NCI-H82 treated with DMSO at 0.1 percent for 48 hours (cell line): Measurements from ENCODE around the gene LOX.
A peak's percentile ranks its signal among the peaks of the same experiment; 100 is the strongest.

ENCODE experiments used
- DNase-seq: peaks from one replicate; lab custom pipeline; 2025; ENCODE audit not compliant: unreplicated experiment; lab: John Stamatoyannopoulos, UW

Gene LOX, protein sequence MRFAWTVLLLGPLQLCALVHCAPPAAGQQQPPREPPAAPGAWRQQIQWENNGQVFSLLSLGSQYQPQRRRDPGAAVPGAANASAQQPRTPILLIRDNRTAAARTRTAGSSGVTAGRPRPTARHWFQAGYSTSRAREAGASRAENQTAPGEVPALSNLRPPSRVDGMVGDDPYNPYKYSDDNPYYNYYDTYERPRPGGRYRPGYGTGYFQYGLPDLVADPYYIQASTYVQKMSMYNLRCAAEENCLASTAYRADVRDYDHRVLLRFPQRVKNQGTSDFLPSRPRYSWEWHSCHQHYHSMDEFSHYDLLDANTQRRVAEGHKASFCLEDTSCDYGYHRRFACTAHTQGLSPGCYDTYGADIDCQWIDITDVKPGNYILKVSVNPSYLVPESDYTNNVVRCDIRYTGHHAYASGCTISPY

DNA sequence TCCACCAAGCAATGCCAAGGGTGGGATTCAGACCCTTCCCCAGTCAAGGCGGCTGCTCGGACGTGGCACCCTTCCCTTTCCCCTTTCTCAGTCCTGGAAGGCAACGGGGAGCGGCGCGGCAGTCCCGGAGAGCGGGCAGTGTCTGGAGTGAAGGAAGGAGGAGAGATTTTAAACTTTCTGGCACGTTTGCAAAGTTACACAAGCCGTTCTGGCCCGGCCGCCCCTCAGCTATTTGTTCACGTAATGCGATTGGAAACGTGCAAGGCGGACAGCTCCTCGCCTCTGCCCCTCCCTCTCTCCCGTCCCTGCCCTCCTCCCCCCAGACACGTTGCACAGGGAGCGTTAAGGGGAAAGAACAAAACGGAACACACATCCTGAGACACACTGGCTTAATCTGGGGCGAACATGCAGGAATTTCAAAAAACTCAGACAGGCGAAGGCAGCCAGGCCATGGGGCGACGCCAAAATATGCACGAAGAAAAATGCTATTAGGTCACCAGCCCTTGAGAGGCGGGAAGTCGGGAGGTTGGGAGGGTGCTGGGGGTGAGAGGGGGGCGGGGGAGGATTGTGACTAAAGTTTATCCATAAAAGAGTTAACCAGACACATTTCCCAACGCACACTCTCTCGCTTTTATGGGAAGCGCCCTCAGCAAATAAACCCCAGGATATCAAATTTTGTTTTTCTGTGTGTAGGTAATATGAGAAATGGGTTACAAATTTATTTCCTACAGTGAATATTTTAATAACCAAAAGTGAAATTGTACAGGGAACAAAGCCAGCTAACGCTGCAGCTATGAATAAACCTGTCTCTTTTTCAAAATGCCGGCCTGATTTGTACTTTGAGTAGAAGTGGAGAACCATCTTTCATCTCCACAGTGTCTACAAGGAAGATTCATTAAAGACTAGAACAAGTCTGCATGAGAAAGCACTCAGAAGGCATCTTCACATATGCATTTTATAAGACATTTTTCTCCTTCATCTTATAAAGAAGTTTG is at the start of gene LOX:
TSS of gene LOX (minus strand) at position 144 of the 995 bp plus-strand sequence. CDS start 274 bp downstream, outside the sequence.
- DNase-seq, result peak; percentile 40

DNA sequence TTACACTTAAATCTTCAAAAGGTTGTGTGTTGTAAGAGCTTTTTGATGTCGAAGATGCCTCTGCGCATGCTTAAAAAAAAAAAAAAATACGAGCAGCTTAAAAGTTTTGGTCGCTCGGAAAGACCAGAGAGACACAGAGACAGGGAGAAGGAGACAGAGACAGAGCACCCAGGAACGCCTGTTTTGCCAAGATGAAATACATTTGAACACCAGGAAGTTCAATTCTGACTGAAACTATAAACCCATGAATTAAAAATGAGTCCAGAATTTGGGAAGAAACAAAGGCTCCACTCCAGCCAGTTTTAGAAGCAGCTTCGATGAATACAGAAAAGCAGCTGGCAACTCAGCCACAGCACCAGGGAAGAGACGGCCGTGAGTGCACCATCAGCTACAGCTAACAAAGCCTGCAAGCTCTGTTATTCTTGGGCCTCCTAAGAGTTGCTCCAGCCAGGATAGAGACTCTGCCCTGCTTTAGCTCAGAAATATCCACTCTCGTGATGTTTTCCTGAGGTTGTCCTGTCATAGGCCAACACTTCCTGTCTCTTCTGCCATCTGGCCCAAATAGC is 48.8 kb upstream of the LOX start:
- no peak for DNase-seq

DNA sequence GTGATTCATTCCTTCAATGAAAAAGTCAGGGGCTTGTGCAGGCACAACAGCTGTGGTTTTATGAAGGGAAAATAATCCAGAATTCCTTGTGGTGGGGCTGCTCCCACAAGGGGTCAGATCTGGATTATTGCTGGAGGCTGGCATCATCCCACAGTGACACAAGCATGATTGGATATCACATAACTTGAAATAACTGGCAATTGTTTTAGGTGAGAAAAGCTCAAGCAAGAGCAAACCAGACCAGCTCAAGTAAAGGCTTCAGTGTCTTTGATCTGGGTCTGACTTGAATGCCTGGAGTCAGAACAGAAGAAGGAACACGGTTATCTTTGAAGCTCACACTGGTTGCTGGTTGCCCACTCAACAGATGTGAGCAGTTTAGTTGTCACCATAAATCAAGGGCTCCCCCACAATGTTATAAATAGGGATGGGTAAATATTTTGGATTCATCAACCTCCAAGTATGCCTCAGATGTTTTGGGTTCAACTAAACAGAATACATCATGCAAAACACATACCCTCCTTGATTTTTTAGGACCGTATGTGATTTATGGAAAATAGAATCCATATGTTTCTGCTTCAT is 48.2 kb upstream of the LOX start:
- no peak for DNase-seq

DNA sequence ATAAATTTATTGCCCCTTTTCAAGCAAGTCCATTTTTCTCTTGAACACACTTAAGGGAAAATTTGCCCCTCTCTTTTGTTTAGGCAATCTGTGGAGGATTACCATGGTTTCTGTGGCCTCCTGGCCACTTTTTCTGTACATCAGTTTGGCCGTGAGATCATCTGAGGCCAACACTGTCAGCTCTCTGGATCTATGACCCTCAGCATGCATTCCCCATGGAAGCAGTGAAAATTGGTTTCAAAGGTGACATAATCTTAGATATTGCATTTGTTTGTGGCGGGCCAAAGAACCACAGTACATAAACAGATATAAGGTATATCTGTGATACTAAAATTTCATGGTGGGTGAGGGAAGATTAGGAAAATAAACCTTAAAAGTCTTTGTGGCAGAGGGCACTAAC is 46.7 kb upstream of the LOX start:
- no peak for DNase-seq

DNA sequence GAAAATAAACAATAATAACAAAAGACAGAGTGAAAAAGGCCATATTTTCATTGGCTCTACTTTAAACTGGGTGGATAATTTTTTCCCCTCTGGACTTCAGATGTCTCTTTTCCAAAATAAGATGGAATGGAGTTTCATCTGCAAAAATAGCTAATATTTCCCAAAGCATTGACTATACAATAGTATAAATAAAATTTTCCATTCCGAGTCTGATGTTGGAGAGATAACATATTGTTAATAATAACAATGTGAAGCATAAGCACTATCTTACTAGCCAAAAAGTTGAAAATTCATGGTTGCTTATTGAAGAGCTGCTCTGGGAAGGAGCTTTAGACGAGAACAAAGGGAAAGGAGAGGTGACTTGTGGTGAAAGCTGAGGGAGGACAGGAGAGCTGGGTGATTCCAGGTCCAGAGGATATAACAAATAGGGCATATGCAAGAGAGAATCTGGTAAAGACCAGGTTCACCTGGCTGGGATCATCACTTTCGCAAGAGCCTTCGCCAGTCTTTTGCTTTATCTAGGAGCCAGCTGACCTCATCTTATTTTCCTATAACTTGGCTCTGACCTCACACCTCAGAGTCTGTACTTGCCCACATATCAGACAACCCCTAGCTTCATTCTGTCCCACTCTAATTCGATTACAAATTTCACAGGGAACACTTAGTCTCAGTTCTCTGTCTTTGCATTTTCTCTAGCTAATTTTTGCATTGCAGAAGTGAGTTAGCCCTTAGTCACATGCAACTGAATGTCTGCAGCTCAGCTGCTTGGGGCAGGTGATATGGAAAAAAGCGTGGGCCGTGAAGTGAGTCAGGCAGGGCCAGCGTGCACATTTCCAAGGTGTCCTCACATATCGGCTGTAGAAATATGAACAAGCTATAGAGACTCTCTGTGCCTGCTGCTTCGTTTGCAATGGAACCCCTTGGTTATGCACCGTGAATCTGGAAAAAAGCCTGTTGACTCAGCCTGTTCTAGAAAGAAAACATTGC is 43.7 kb upstream of the LOX start:
- no peak for DNase-seq

DNA sequence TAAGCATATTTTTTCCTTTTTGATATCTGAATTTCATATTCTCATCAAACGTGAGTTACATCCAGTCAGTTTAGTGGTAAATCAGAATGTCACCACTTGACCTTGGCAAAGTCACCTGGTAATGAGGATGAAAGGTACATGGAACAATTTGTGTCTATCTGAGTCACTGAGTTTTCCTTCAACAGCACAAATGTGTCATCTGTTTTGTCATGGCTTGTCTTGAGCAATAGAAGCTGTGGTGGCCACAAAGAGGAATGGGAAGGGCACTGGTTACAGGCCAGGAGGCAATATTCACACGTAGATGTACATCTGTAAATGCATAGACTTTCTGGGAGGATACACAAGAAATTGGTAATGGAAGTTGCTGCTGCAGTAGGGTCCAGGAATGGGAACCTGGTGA is 42.9 kb upstream of the LOX start:
- no peak for DNase-seq

DNA sequence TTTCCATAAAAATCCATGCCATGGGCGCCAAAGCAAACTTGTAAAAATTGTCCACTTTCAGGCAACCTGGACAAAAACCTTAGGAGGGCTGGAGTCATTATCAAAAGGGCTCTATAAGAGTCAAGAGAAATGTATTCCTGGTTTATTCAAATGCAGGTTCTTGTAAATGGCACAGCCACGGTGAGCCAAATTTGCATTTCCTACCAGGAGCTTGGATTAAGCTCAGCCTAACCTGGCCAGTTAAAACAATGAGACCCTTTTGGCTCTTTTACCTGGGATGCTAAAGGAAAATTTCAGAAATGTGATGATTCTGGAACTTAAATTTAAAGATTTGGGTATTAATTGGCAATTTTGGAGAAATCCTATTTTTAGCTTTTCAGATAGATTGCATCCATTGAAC is 42.4 kb upstream of the LOX start:
- no peak for DNase-seq

DNA sequence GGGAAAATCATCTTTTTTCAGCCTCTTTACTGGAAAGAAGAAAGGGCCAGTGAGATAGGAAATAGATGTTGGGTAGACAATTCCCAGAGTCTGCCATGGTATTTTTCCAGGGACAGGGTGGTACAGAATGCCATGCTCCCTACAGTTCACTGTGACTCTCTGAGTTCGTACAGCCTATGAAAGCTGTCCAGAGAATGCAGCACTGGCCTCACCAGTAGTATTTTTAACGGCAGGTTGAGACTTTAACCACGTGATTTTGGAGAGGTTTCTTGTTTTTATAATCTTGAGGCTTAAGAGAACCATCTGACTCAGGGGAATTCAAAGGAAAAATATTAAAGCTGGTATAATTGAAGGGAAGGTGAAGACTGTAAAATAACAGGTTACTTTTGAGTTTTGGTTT is 41.1 kb upstream of the LOX start:
- DNase-seq, result no peak

DNA sequence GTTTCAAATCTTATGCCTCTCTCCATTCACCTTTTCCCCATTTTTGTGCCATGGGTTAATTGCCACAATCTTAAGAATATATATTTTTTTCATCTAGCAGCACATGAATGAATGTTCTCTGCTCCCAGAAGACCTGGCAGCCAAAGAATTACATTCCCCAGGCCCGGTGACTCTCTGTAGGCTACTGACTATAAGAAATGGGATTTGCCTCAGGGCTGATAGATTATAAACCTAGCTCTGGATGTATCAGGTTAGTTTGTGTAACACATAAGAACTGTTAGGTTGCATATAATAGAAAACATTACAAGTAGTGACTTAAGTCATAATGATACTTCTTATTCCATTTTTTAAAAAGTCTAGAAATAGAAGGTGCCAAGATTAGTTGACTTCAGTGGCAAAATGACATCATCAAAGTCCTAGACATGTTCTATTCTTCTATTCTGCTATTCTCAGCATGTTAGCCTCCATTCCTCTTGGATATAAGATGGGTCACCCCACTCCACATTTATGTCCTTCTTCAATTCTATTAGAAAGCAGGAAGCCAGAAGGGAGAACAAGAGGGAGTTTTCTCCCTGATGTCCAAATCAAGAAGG is 40.4 kb upstream of the LOX start:
- DNase-seq, result no peak

DNA sequence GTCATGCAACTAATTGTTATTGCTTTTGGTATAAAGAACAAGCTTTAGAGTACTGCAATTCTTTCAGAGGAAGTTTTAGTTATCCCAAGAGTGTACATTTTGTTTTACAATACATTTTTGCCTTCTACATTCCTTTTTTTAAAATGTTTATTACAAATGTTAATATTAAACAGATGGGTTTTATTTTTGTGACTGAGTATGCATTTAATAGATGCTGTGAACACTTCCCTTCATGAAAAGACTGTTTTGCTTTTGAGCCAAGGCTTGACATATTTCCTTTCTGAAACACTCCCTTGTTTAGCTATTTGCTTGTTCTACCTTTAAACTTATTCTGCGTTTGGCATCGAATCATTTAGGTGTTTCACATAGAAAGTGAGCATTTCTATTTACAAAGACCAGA is 36.4 kb upstream of the LOX start:
- DNase-seq, result no peak

DNA sequence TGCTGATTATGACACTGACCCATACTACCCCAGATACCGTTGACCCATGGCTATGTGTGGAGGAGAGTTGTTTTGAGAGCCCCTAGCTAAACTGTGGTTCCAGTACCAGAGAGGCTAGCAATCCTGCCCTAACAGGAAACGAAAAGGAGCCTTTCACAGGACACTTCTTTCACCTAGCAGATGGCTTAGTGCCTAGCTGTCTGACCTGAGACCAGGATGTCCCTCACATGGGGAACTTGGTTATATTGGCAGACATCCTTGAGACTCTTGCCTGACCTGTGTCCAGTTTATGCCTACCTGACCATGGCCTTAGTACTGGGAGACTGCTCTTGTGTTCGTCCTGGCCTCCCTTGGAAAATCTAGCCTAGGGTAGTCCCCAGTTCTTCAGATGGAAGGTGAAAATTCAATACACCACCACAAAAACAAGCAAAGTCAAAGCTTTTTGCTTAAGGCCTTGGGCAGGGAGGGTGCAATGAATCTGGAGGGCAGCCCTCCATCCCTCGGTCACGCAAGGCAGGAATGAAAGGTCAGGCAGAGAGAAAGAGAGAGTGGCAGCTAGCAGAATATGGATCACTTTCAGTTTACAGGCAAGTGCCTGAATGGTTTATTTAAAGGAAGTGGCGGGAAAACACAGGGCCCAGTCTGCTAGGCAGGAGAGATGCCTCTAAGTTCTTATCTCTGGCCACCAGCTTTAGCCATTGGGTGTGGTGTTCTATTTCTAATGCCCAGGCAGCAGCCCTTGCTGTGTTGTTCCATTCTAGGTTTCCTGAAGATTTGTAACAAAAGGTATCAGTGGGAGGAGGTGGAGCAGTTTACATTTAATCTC is 34.9 kb upstream of the LOX start:
- no peak for DNase-seq

DNA sequence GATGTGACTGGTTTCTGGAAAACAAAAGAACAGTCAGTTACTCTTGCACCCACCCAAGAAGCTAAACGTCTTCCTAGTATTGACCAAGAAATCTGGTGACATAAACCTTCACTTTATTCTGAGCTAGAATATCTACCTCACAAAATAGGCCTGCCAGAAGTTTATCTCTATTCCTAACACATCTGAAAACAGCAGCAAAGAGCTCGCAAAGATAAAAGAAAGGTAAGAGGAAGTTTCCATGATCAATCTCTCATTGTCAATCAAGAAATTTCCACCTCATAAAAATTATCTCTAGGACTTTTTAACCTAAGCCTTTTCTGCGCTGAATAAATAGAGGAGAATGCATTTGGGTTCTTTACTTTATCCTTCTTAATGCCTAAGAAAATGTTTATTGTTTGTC is 34.0 kb upstream of the LOX start:
- DNase-seq, result no peak

DNA sequence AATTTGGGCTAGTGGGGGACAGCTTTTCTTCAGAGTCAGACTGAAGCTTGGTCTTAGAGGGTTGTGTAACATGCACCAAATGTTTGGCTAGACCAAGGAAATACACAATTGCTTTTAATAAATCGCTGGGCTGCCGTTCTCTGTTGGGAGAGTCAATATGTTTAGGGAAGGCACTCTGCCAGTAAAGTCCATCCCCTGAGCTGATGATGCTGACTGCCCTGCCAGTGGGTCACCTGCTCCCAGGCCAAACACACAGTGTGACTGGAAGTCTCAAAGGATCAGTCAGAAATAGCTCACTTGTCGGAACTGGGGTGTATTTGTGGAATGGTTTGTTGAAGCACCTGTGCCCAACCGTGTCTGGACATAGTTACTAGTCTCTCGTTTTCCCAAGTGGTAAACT is 33.4 kb upstream of the LOX start:
- no peak for DNase-seq

DNA sequence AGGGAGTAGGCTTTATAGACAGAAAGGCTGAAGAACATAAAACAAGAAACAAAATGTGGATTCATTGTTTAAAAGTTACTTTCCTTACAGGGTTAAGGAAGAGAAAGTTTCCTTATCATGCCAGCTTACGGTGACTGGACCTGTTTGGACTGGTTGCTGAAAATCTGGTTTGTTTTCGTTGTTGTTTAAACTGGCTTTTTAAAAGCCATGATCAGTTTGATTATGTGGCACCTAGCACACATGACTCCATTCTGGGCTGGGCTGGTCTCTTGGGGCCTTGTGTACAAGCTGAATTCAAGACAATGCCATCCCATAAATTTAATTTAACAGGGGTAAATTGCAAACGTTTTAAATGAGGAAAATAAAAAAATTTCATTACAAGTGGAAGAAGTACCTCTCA is 32.9 kb upstream of the LOX start:
- no peak for DNase-seq

DNA sequence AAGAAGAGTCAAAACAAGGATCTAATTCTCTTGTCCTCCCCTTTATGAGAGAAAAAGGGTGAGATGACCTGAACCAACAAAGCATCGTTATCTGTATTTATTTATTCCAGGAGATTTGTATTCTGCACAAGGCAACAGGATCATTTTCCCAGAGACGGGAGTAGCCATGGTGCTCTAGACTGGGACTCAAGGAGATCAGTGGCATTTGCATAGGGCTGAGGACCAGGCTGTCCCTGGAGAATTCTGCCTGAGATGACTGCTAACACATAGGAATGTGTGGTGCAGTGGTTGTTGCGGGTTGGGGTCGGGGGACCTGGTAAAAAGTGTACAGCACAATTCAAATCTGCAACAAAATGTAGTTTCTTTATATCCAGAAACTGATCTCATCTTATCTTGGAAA is 29.0 kb upstream of the LOX start:
- DNase-seq, result no peak

DNA sequence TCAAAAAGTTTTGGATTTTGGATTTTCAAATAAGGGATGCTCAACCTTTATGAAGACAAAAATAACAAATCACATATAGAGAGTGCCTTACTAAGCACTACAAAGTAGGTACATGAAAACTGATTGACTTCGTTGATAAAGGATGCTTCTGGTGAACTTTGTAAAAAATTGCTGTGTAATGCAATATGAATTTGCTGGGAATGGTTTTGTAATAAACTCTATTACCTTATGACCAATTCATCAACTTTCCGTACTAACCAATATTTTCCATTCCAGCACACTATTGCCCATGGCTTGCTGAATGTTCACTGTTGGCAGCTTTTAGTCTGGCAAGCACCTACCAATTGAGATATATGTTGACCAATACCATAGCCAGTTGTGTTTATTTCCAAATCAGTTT is 27.9 kb upstream of the LOX start:
- no peak for DNase-seq

DNA sequence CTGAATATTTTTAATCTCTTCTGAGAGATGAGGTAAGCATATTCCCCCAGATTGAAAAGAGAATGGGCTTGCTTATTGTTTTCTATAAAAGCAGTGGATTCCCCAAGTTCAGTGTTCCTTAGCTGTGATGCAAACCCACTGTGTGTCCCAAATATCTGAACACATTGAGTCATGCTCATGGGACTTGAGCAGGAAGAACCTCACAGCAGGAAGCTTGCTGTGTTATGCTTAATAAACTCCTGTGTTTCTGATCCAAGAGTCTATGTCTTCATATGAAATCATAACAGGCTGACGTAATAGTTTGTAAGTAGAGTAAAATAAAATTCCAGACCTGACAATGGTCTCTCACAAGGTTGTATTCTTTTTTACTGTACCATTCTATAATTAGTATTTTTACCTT is 24.8 kb upstream of the LOX start:
- DNase-seq, result no peak

DNA sequence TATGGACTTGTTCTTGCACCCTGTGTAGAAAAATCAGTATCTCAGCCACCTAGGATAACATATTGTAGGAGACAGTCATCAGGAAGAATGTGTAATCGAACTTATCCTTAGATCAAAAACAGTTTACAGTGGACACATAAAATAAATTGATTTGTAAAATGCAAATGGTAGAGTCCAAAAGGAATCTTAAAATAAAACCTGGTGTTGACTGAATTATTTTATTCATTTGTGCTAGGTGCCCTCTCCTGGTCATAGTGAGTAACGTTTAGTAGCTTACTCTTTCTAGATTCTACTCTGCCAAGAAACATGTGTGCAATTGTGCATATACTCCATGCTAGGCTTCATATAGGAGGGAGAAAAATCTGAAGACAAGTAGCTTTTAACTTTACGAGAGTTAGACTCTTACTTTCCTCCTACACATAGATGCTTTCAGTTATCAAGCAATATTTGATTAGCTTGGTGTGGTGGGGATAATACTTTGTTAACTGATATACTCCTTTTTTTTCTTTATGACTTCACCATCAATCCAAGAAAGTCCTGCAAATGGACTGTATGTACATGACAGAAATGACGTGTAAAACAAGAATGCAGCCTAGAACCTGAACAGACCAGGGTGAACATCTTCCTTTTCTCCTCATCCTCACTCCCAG is 23.7 kb upstream of the LOX start:
- peak; percentile 39 for DNase-seq
